Coronary artery (tissue), 2 donors: ENCODE measurements around the gene DAPK3.
"Not testable (repeated sequence)": the region's sequence is repeated elsewhere in the genome, so short reads cannot be mapped to it uniquely, and the experiment has no call there.

Experiments used
- DNase-seq: peaks from one replicate; pipeline ENCODE4 v3.0.0-alpha.2; 2017; ENCODE audit warnings: low spot score
- H3K27ac ChIP-seq, 2 donors: fragments of 200-600 bp; sonication (generic); one replicate each; pipeline ENCODE4 v1.5.1; 2016 to 2019
- H3K4me3 ChIP-seq: fragments of 200-600 bp; sonication (generic); 2 replicates; pipeline ENCODE4 v1.5.1; 2016; ENCODE audit warnings: mild to moderate bottlenecking, moderate library complexity
- CTCF ChIP-seq: fragments of 200-600 bp; sonication (generic); IDR thresholded peaks from one replicate; pipeline ENCODE4 v1.5.1; 2019; ENCODE audit warnings: antibody characterized with exemption

The DAPK3 gene

GRCh38 chr19:3964256-3965194 is 6.4 kb downstream of the DAPK3 start:
- DNase-seq: no peak
- TF ChIP-seq CTCF: no peak
- H3K4me3 ChIP-seq: no peak overlapping the region
- no peak overlapping the region for H3K27ac ChIP-seq

- Histone ChIP-seq H3K27ac (no peak overlapping the region), H3K4me3 (no peak overlapping the region)
- DNase-seq: no peak
- no peak for TF ChIP-seq CTCF
Observed at GRCh38 chr19:3963458-3964255, 7.2 kb downstream of the DAPK3 start.

- no peak overlapping the region for H3K27ac ChIP-seq
- no peak for DNase-seq
- H3K4me3 ChIP-seq: no peak overlapping the region
- TF ChIP-seq CTCF: no peak
Observed at GRCh38 chr19:3961007-3961406, 9.9 kb downstream of the DAPK3 start.

- Histone ChIP-seq H3K4me3 (no peak overlapping the region), H3K27ac (no peak overlapping the region)
- TF ChIP-seq CTCF: no peak
- no peak for DNase-seq
Observed at GRCh38 chr19:3959766-3960131, 11.2 kb downstream of the DAPK3 start.

- DNase-seq: no peak
- H3K4me3 ChIP-seq: no peak overlapping the region
- no peak overlapping the region for H3K27ac ChIP-seq
- TF ChIP-seq CTCF: no peak
Observed at GRCh38 chr19:3958836-3959765, 11.8 kb downstream of the DAPK3 start.

- DNase-seq: peak; percentile 71
Observed at GRCh38 chr19:3955688-3956087, 15.2 kb downstream of the DAPK3 start.

GRCh38 chr19:3955276-3955675 is 15.6 kb downstream of the DAPK3 start:
- peak overlapping the region; percentile 9 to 27 for H3K27ac ChIP-seq
- not testable (repeated sequence) for H3K4me3 ChIP-seq, DNase-seq

More at GRCh38 chr19:3955688-3956087, 15.2 kb downstream of the DAPK3 start:
- Histone ChIP-seq H3K27ac (peak overlapping the region; percentile 9 to 27), H3K4me3 (no peak overlapping the region)
- TF ChIP-seq CTCF: no peak
